Fibroblast of lung (primary cell): ENCODE results near the gene LRRK1. TPM values are rescaled to one million over a fixed set of nuclear protein-coding genes. Genes with fewer than 3 reads are reported as not detected.

Source experiments
- DNase-seq, 2 donors: peaks; one replicate each; pipeline versions ENCODE4 v3.0.0 to v3.0.0-alpha.2; 2010; ENCODE audit warnings: low read depth in 2 of 2
- H2AFZ ChIP-seq: 2 replicates; pipeline ENCODE4 v1.5.1; 2012; ENCODE audit warnings: low read length, control low read depth, inconsistent platforms
- H3K27ac ChIP-seq: 2 replicates; pipeline ENCODE4 v1.5.1; 2011; ENCODE audit warnings: low read length, control low read depth; ENCODE audit not compliant: insufficient read depth
- H3K27me3 ChIP-seq: 2 replicates; pipeline ENCODE4 v1.5.1; 2011; ENCODE audit warnings: mild to moderate bottlenecking, low read length; ENCODE audit not compliant: control insufficient read depth, insufficient read depth
- H3K36me3 ChIP-seq: 2 replicates; pipeline ENCODE4 v1.5.1; 2011; ENCODE audit warnings: low read length; ENCODE audit not compliant: control insufficient read depth, insufficient read depth
- H3K4me1 ChIP-seq: 2 replicates; pipeline ENCODE4 v1.5.1; 2011; ENCODE audit warnings: low read length; ENCODE audit not compliant: control insufficient read depth, insufficient read depth; ENCODE audit errors: extremely low read depth
- H3K4me2 ChIP-seq: 2 replicates; pipeline ENCODE4 v1.5.1; 2011; ENCODE audit warnings: low read length, control low read depth; ENCODE audit not compliant: insufficient read depth; ENCODE audit errors: extremely low read depth
- H3K4me3 ChIP-seq, 4 experiments: fragments of 200-600 bp in 1 of 4; sonication (generic) in 1 of 4; replicated peaks in 1 of 4; 2 replicates each; pipeline ENCODE4 v1.5.1; 2011 to 2016; ENCODE audit warnings: low read length in 4 of 4, low read depth in 3 of 4, mild to moderate bottlenecking in 3 of 4, control low read depth in 2 of 4, inconsistent platforms in 1 of 4, mixed read lengths in 1 of 4; ENCODE audit not compliant: insufficient read depth in 1 of 4; ENCODE audit errors: control extremely low read depth in 1 of 4
- H3K79me2 ChIP-seq: 2 replicates; pipeline ENCODE4 v1.5.1; 2012; ENCODE audit warnings: mild to moderate bottlenecking, low read length, inconsistent platforms; ENCODE audit not compliant: control insufficient read depth, insufficient read depth
- H3K9ac ChIP-seq: 2 replicates; pipeline ENCODE4 v1.5.1; 2011; ENCODE audit warnings: mild to moderate bottlenecking, low read length, control low read depth; ENCODE audit not compliant: insufficient read depth
- H3K9me3 ChIP-seq: 2 replicates; pipeline ENCODE4 v1.5.1; 2012; ENCODE audit warnings: low read depth, low read length; ENCODE audit not compliant: control insufficient read depth, insufficient read depth
- H4K20me1 ChIP-seq: 2 replicates; pipeline ENCODE4 v1.5.1; 2011; ENCODE audit warnings: low read length; ENCODE audit not compliant: control insufficient read depth, insufficient read depth; ENCODE audit errors: extremely low read depth
- EZH2 ChIP-seq: IDR thresholded peaks from 2 replicates; pipeline ENCODE4 v1.5.1; 2012; ENCODE audit warnings: low read length, control low read depth, mild to moderate bottlenecking; ENCODE audit errors: missing control alignments
- polyA plus RNA-seq, 2 donors: library from polyadenylated mRNA; depleted of rRNA in 1 of 2; stranded (reverse) in 1 of 2; unstranded in 1 of 2; fragments of >200 nt; gene quantifications; 2 replicates each; pipeline ENCODE4 v1.2.1, GENCODE V29; 2011 to 2012; ENCODE audit warnings: missing spikeins in 1 of 2
- total RNA-seq: library from RNA; depleted of rRNA; stranded (reverse); fragments of >200 nt; gene quantifications from 2 replicates; pipeline ENCODE4 v1.2.1, GENCODE V29; 2014
- TF ChIP-seq, protein P1 (sequence below), 2 donors: IDR thresholded peaks in 1 of 2; conservative IDR thresholded peaks in 1 of 2; 1 replicate in 1 of 2; 2 replicates in 1 of 2; pipeline ENCODE4 v1.5.1; 2011 to 2012; ENCODE audit warnings: low read length in 2 of 2, control low read depth in 1 of 2, inconsistent platforms in 1 of 2, low read depth in 1 of 2, mild to moderate bottlenecking in 1 of 2

The LRRK1 gene
- total and polyA plus RNA-seq, 2 donors (not counting 1 experiment from before 2014, with no cell fraction given): 3.8 to 12.2 TPM

DNA sequence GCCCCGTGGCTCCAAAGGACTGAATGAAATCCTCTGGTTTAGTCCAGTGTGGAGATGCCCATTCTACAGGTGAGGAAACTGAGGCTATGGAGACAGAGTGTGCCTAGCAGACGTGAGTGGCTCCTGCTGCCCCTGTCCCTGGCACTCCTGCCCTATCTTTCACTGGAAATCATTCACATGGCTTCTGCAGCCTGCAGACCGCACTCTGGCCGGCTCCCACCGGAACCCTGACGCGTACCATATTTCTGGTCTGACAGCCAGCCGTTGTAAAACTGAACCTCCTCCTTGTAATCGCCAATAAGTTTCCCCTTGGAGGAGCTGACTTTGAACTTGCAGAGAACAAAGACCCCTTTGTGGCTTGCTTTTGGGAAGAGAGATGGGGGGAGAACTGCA, 196.2 kb downstream of the LRRK1 start:
- Histone ChIP-seq H4K20me1 (no peaks in the 10 kb centered on the region), H3K27ac (peak overlapping the region; percentile 68), H3K4me1 (peaks cover 11% of the 10 kb centered on the region), H3K4me2 (no peak overlapping the region), H3K36me3 (no peaks in the 10 kb centered on the region), H3K27me3 (no peaks in the 10 kb centered on the region), H3K9me3 (no peaks in the 10 kb centered on the region), H2AFZ (no peak overlapping the region), H3K4me3 (no peak overlapping the region), H3K79me2 (no peaks in the 10 kb centered on the region), H3K9ac (no peak overlapping the region)
- TF ChIP-seq EZH2: no peak
- TF ChIP-seq, protein P1, sequence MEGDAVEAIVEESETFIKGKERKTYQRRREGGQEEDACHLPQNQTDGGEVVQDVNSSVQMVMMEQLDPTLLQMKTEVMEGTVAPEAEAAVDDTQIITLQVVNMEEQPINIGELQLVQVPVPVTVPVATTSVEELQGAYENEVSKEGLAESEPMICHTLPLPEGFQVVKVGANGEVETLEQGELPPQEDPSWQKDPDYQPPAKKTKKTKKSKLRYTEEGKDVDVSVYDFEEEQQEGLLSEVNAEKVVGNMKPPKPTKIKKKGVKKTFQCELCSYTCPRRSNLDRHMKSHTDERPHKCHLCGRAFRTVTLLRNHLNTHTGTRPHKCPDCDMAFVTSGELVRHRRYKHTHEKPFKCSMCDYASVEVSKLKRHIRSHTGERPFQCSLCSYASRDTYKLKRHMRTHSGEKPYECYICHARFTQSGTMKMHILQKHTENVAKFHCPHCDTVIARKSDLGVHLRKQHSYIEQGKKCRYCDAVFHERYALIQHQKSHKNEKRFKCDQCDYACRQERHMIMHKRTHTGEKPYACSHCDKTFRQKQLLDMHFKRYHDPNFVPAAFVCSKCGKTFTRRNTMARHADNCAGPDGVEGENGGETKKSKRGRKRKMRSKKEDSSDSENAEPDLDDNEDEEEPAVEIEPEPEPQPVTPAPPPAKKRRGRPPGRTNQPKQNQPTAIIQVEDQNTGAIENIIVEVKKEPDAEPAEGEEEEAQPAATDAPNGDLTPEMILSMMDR (conservative IDR thresholded peaks at IDR 0.05 in 1 of 2, IDR thresholded peaks at IDR 0.05 in 1 of 2; ENCODE audit: low read depth in 1 of 2, low read length in 2 of 2): no peak
- no peak for DNase-seq

DNA sequence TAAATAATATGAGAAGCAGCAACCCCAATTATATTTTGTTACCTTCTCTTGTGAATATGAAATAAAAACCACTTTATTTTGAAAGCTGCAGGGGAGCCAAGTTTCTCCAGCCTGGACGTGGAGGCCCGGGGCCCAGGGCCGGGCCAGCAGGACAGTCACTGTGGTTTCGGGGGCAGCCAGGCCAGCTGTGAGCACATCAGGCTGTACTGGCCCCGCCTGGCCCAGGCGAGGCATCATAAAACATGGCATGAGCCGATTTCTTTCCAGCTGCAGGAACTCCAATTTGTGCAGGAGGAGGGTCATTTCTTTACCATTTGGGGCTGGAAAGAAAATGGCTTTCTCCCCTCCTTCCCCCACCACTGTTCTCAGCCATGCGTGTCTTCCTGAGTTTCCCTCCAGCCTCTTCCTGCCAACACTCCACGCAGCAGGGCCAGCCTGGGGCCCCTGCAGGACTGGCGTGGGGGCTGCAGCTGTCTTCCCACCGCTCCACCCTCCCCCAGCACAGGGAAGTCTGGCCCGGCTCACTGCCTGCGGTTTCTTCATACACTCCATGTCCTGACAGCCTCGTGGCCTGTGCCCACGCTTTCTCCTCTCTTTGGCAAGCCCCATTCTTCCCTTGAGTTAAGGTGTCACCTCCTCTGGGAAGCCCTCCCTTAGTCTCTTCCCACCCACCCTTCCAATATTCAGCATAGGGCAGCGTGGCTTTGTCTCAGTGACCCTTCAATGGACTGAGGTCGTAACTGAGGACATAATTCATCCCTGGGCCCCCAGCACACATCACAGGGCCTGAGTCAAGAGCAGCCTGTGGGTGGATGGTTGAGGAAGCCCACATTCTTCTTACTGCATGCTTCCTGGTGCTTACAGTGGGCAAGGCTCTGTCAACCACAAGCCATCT, 196.9 kb downstream of the LRRK1 start:
- Histone ChIP-seq H3K36me3 (no peaks in the 10 kb centered on the region), H3K4me2 (peak overlapping the region; percentile 37), H3K4me3 (no peak overlapping the region), H3K4me1 (peaks cover 11% of the 10 kb centered on the region), H2AFZ (peak overlapping the region; percentile 58), H4K20me1 (no peaks in the 10 kb centered on the region), H3K27me3 (no peaks in the 10 kb centered on the region), H3K9me3 (no peaks in the 10 kb centered on the region), H3K79me2 (no peaks in the 10 kb centered on the region), H3K9ac (peak overlapping the region; percentile 50), H3K27ac (peak overlapping the region; percentile 68)
- peak; percentile 72 to 87 for DNase-seq
- no peak for TF ChIP-seq EZH2
- TF ChIP-seq, protein P1 (conservative IDR thresholded peaks at IDR 0.05 in 1 of 2, IDR thresholded peaks at IDR 0.05 in 1 of 2; ENCODE audit: low read depth in 1 of 2, low read length in 2 of 2): no peak

DNA sequence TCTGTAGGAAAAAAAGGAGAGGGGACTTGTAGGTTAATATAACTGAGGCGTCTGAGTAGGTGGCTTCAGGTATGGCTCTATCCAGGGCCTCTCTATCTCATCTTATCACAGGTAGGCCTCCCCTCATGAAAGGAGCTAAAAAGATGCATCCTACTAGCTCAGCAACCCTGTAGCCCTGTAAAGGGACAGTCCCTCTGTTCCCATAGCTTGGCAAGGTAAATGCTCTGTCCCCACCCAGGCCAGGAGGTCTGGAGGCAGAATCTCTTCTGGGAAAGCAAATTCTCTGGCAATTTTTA, 197.5 kb downstream of the LRRK1 start:
- no peak overlapping the region for H2AFZ ChIP-seq
- H3K27me3 ChIP-seq: no peaks in the 10 kb centered on the region
- H3K27ac ChIP-seq: peak overlapping the region; percentile 68
- H3K36me3 ChIP-seq: no peaks in the 10 kb centered on the region
- peaks cover 11% of the 10 kb centered on the region for H3K4me1 ChIP-seq
- no peaks in the 10 kb centered on the region for H3K9me3 ChIP-seq
- no peak for DNase-seq
- H3K4me2 ChIP-seq: no peak overlapping the region
- no peak overlapping the region for H3K9ac ChIP-seq
- H3K79me2 ChIP-seq: no peaks in the 10 kb centered on the region
- H4K20me1 ChIP-seq: no peaks in the 10 kb centered on the region
- H3K4me3 ChIP-seq: no peak overlapping the region
- TF ChIP-seq, protein P1 (conservative IDR thresholded peaks at IDR 0.05 in 1 of 2, IDR thresholded peaks at IDR 0.05 in 1 of 2; ENCODE audit: low read depth in 1 of 2, low read length in 2 of 2): no peak
- no peak for TF ChIP-seq EZH2
